HG03135 (cell line): ENCODE measurements around the gene TAF8.

Experiments
- ATAC-seq: cut with Tn5 transposase; IDR thresholded peaks from one replicate; pipeline ENCODE4 v1.9.1; 2021; ENCODE audit warnings: mild to moderate bottlenecking, moderate library complexity; ENCODE audit not compliant: unreplicated experiment

Gene TAF8

GRCh38 chr6:42095094-42095493, 44.8 kb downstream of the TAF8 start:
- ATAC-seq, result no peak

GRCh38 chr6:42095776-42096541, 45.6 kb downstream of the TAF8 start:
- ATAC-seq, result no peak

GRCh38 chr6:42099340-42100028, 49.2 kb downstream of the TAF8 start:
- ATAC-seq, result no peak

- no peak for ATAC-seq
Observed at GRCh38 chr6:42100029-42100901, 49.9 kb downstream of the TAF8 start.

- no peak for ATAC-seq
Observed at GRCh38 chr6:42101186-42101657, 50.9 kb downstream of the TAF8 start.

- ATAC-seq, result no peak
Observed at GRCh38 chr6:42103216-42103615, 52.9 kb downstream of the TAF8 start.

- no peak for ATAC-seq
Observed at GRCh38 chr6:42103753-42104094, 53.4 kb downstream of the TAF8 start.

- ATAC-seq, result no peak
Observed at GRCh38 chr6:42104095-42104803, 53.9 kb downstream of the TAF8 start.

GRCh38 chr6:42104804-42105125, 54.4 kb downstream of the TAF8 start:
- no peak for ATAC-seq

GRCh38 chr6:42105156-42105648, 54.9 kb downstream of the TAF8 start:
- no peak for ATAC-seq

- ATAC-seq, result no peak
Observed at GRCh38 chr6:42105709-42106108, 55.4 kb downstream of the TAF8 start.

GRCh38 chr6:42106112-42107023, 56.0 kb downstream of the TAF8 start:
- no peak for ATAC-seq

GRCh38 chr6:42108071-42108470, 57.7 kb downstream of the TAF8 start:
- no peak for ATAC-seq

- ATAC-seq, result no peak
Observed at GRCh38 chr6:42110683-42111082, 60.4 kb downstream of the TAF8 start.

GRCh38 chr6:42112351-42112750, 62.0 kb downstream of the TAF8 start:
- ATAC-seq, result no peak

GRCh38 chr6:42113936-42114636, 63.8 kb downstream of the TAF8 start:
- no peak for ATAC-seq

GRCh38 chr6:42117843-42118161, 67.5 kb downstream of the TAF8 start:
- no peak for ATAC-seq

GRCh38 chr6:42118162-42119001, 68.1 kb downstream of the TAF8 start:
- ATAC-seq, result no peak
